Measurements from ENCODE around the gene SPOCK1.

SPOCK1 gene

GRCh38 chr5:137357436-137357835 is 141.7 kb downstream of the SPOCK1 start:
- no peak for DNase-seq

- no peak for DNase-seq
These were observed 143.0 kb downstream of the SPOCK1 start for GRCh38 chr5:137356127-137356526.

- DNase-seq: no peak
These were observed 143.4 kb downstream of the SPOCK1 start for GRCh38 chr5:137355708-137356107.

- no peak for DNase-seq
These were observed 147.0 kb downstream of the SPOCK1 start for GRCh38 chr5:137352095-137352494.

- no peak for DNase-seq
These were observed 148.3 kb downstream of the SPOCK1 start for GRCh38 chr5:137350791-137351190.

GRCh38 chr5:137348759-137349158 is 150.4 kb downstream of the SPOCK1 start:
- no peak for DNase-seq

GRCh38 chr5:137347865-137348264 is 151.3 kb downstream of the SPOCK1 start:
- no peak for DNase-seq

GRCh38 chr5:137346281-137346680 is 152.8 kb downstream of the SPOCK1 start:
- DNase-seq: no peak

- DNase-seq: no peak
These were observed 153.7 kb downstream of the SPOCK1 start for GRCh38 chr5:137345396-137345795.

- DNase-seq: peak; percentile 56
These were observed 154.3 kb downstream of the SPOCK1 start for GRCh38 chr5:137344723-137345322.

- DNase-seq: no peak
These were observed 155.1 kb downstream of the SPOCK1 start for GRCh38 chr5:137344021-137344420.

GRCh38 chr5:137342764-137343163 is 156.4 kb downstream of the SPOCK1 start:
- DNase-seq: no peak

GRCh38 chr5:137341831-137342230 is 157.3 kb downstream of the SPOCK1 start:
- DNase-seq: no peak

- no peak for DNase-seq
These were observed 158.2 kb downstream of the SPOCK1 start for GRCh38 chr5:137340881-137341280.

- DNase-seq: no peak
These were observed 162.5 kb downstream of the SPOCK1 start for GRCh38 chr5:137336565-137337120.

GRCh38 chr5:137336161-137336560 is 163.0 kb downstream of the SPOCK1 start:
- DNase-seq: no peak

- DNase-seq: no peak
These were observed 163.6 kb downstream of the SPOCK1 start for GRCh38 chr5:137335493-137335892.

- DNase-seq: no peak
These were observed 165.2 kb downstream of the SPOCK1 start for GRCh38 chr5:137333928-137334327.

GRCh38 chr5:137333475-137333874 is 165.7 kb downstream of the SPOCK1 start:
- DNase-seq: no peak

- no peak for DNase-seq
These were observed 166.8 kb downstream of the SPOCK1 start for GRCh38 chr5:137332296-137332695.

GRCh38 chr5:137329586-137330296 is 169.4 kb downstream of the SPOCK1 start:
- no peak for DNase-seq

GRCh38 chr5:137328991-137329390 is 170.1 kb downstream of the SPOCK1 start:
- no peak for DNase-seq

- DNase-seq: no peak
These were observed 170.7 kb downstream of the SPOCK1 start for GRCh38 chr5:137328463-137328862.

GRCh38 chr5:137325721-137326120 is 173.4 kb downstream of the SPOCK1 start:
- no peak for DNase-seq
